ENCODE measurements around the gene TP53AIP1.

The TP53AIP1 gene

DNA sequence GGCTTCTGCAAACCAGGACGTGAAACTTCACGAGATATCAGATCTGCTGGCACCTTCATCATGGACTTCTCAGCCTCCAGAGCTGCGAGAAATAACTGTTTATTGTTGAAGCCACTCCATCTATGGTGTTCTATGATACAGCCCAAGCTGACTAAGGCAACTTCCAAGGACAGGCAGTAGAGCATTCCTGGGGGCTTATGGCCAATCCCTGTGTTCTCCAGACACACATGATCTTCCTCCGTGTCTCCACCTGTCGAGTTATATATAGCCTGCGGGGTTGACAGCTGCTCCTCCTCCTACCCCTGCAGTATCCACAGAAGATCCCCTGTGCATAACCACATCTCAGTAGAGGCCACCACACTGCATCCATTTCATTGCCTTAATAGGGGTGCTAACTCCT is 11.0 kb downstream of the TP53AIP1 start:
- Histone ChIP-seq H3K27ac (ENCODE audit: low read depth, low read length) (no peak overlapping the region), H3K9ac (ENCODE audit: low read length) (no peak overlapping the region), H3K27me3 (ENCODE audit: control insufficient read depth in 1 of 2, insufficient read depth in 2 of 2, low read length in 2 of 2) (no peaks in the 10 kb centered on the region), H3K4me3 (ENCODE audit: low read depth in 1 of 2, low read length in 2 of 2) (no peak overlapping the region), H3K4me1 (ENCODE audit: insufficient read depth, low read length) (no peaks in the 10 kb centered on the region), H3K9me3 (ENCODE audit: low read length) (no peaks in the 10 kb centered on the region), H3K36me3 (ENCODE audit: insufficient read depth, low read length) (no peaks in the 10 kb centered on the region)

DNA sequence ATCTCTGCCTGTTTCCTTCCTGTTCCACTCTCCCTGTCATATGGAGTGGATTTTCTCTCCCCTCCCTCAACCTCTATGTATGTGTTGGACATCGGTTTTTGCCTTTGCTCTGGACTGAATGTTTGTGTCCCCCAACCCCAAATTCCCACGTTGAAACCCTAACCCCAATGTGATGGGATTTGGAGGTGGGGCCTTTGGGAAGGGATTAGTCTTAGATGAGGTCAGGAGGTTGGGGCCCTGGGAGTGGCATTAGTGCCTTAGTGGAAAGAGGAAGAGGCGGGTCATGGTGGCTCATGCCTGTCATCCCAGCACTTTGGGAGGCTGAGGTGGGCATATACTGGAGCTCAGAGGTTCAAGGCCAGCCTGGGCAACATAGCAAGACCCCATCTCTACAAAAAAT is 11.6 kb downstream of the TP53AIP1 start:
- no peaks in the 10 kb centered on the region for H3K27me3 ChIP-seq (ENCODE audit: control insufficient read depth in 1 of 2, insufficient read depth in 2 of 2, low read length in 2 of 2)
- H3K27ac ChIP-seq (ENCODE audit: low read depth, low read length): no peak overlapping the region
- H3K4me3 ChIP-seq (ENCODE audit: low read depth in 1 of 2, low read length in 2 of 2): no peak overlapping the region
- H3K9me3 ChIP-seq (ENCODE audit: low read length): no peaks in the 10 kb centered on the region
- no peaks in the 10 kb centered on the region for H3K4me1 ChIP-seq (ENCODE audit: insufficient read depth, low read length)
- no peak overlapping the region for H3K9ac ChIP-seq (ENCODE audit: low read length)
- no peaks in the 10 kb centered on the region for H3K36me3 ChIP-seq (ENCODE audit: insufficient read depth, low read length)

DNA sequence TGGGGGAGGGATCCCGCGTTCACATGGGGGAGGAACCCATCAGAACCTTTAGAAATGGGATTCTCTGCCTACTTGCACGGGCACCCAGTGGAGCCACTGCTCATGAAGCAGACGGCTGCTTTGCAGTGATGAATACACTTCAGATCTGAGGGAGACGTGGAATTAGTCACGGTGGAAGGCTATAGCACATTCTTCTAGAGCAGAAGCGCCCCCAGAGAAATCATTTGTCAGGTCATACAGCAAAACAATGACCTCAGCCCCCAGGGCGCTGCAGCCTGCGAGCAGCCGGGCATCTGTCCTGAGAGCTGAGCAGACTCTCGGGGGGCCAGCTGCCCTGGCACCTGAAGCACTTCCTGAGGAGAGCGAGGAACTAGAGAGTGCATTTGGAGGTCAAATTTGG is 12.7 kb downstream of the TP53AIP1 start:
- Histone ChIP-seq H3K4me3 (ENCODE audit: low read depth in 1 of 2, low read length in 2 of 2) (no peak overlapping the region), H3K27ac (ENCODE audit: low read depth, low read length) (no peak overlapping the region), H3K9ac (ENCODE audit: low read length) (no peak overlapping the region), H3K9me3 (ENCODE audit: low read length) (no peaks in the 10 kb centered on the region), H3K4me1 (ENCODE audit: insufficient read depth, low read length) (no peaks in the 10 kb centered on the region), H3K36me3 (ENCODE audit: insufficient read depth, low read length) (no peaks in the 10 kb centered on the region), H3K27me3 (ENCODE audit: control insufficient read depth in 1 of 2, insufficient read depth in 2 of 2, low read length in 2 of 2) (no peaks in the 10 kb centered on the region)

DNA sequence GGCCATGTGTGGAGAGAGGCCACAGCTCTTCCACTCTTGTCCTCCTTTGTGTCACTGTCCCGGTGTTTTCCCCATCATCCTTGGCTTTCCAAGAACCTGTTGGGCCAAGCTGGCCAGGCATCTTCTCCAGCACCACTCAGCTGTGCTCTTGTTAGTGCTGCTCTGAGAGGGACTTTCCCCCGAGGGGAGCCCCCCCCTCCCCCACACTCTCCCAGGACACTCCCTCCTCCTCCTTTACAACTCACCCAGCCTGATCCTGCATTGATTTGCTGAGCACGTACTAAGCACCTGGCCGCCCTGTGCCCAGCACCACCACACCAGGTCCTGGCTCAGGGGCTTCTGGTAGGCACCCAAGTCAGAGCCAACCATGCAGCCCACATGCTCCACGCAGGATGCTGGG is 13.2 kb downstream of the TP53AIP1 start:
- Histone ChIP-seq H3K27me3 (ENCODE audit: control insufficient read depth in 1 of 2, insufficient read depth in 2 of 2, low read length in 2 of 2) (no peaks in the 10 kb centered on the region), H3K36me3 (ENCODE audit: insufficient read depth, low read length) (no peaks in the 10 kb centered on the region), H3K9ac (ENCODE audit: low read length) (no peak overlapping the region), H3K27ac (ENCODE audit: low read depth, low read length) (no peak overlapping the region), H3K9me3 (ENCODE audit: low read length) (no peaks in the 10 kb centered on the region), H3K4me3 (ENCODE audit: low read depth in 1 of 2, low read length in 2 of 2) (no peak overlapping the region), H3K4me1 (ENCODE audit: insufficient read depth, low read length) (no peaks in the 10 kb centered on the region)

DNA sequence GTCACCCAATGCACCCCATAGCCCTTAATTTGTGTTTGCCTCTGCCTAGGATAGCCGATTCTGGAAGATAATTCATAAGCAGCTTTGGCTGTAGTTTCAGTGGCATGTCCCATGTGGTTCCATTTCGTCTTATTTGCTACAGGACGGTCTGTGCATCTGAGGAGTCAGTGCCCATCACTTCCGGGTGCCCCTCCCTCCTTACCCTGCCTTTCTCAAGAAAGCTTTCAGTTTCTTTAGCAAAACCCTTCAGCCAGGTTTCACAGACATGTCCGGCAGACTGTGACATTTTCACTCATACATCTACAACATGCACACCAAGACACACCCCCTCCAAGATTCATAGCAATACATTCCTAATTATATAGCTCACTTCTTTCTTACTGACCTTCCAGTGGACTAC is 14.3 kb downstream of the TP53AIP1 start:
- H3K9me3 ChIP-seq (ENCODE audit: low read length): no peaks in the 10 kb centered on the region
- H3K4me1 ChIP-seq (ENCODE audit: insufficient read depth, low read length): no peaks in the 10 kb centered on the region

DNA sequence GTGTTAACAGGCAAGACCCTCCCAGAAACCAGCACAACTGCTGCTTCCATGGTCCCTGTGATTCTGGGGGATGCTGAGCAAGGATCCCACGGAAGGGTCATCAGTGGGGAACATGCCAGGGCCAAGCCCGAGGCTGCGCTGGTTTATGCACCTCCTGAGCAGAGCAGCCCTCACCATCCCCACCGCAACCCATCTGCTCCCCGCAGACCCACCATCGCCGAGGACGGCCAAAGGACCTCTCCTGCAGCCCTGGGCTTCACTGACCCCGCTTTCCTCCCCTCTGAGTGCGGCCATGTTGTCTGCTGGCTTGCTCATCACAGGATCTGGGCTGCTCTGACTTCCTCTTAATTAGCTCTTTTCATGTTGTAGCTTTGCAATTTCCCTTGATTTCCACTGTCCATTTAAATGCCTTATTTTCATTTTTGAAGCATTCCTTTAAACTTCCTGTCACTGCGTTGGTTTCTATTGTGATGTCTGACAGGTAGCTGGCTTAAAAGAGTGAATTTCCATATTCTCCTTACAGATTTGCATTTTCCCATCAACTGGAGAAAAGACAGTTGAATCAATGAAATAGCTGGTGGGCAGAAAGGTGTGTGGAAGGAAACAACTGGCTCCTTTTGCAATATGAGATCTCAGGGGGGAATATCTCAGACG is 14.9 kb downstream of the TP53AIP1 start:
- no peak overlapping the region for H3K27ac ChIP-seq (ENCODE audit: low read depth, low read length)
- no peaks in the 10 kb centered on the region for H3K4me1 ChIP-seq (ENCODE audit: insufficient read depth, low read length)
- H3K36me3 ChIP-seq (ENCODE audit: insufficient read depth, low read length): no peaks in the 10 kb centered on the region
- no peaks in the 10 kb centered on the region for H3K27me3 ChIP-seq (ENCODE audit: control insufficient read depth in 1 of 2, insufficient read depth in 2 of 2, low read length in 2 of 2)
- no peaks in the 10 kb centered on the region for H3K9me3 ChIP-seq (ENCODE audit: low read length)
- H3K9ac ChIP-seq (ENCODE audit: low read length): no peak overlapping the region
- no peak overlapping the region for H3K4me3 ChIP-seq (ENCODE audit: low read depth in 1 of 2, low read length in 2 of 2)

More for the DNA sequence above, 14.3 kb downstream of the TP53AIP1 start:
- no peaks in the 10 kb centered on the region for H3K27me3 ChIP-seq (ENCODE audit: control insufficient read depth in 1 of 2, insufficient read depth in 2 of 2, low read length in 2 of 2)
- no peak overlapping the region for H3K9ac ChIP-seq (ENCODE audit: low read length)
- no peaks in the 10 kb centered on the region for H3K36me3 ChIP-seq (ENCODE audit: insufficient read depth, low read length)
- H3K4me3 ChIP-seq (ENCODE audit: low read depth in 1 of 2, low read length in 2 of 2): no peak overlapping the region
- H3K27ac ChIP-seq (ENCODE audit: low read depth, low read length): no peak overlapping the region

DNA sequence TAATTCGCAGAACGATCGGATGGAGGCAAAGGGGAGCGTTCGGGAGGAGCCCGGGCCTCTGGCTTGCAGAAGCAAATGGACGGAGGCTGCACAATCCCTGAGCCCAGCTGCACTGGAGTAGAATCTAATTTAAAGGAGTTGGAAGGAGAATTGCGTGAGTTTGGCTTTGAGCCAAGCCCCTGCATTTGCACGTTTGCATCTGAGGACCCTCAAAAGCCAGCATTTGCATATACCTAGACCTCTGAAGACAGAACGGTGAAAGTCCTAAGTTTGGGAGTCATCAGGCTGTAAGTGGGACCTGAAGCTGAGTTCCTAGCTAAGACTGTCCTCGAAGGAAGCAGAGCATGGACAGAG is 15.6 kb downstream of the TP53AIP1 start:
- Histone ChIP-seq H3K27me3 (ENCODE audit: control insufficient read depth in 1 of 2, insufficient read depth in 2 of 2, low read length in 2 of 2) (no peaks in the 10 kb centered on the region), H3K9me3 (ENCODE audit: low read length) (no peaks in the 10 kb centered on the region), H3K36me3 (ENCODE audit: insufficient read depth, low read length) (no peaks in the 10 kb centered on the region)

DNA sequence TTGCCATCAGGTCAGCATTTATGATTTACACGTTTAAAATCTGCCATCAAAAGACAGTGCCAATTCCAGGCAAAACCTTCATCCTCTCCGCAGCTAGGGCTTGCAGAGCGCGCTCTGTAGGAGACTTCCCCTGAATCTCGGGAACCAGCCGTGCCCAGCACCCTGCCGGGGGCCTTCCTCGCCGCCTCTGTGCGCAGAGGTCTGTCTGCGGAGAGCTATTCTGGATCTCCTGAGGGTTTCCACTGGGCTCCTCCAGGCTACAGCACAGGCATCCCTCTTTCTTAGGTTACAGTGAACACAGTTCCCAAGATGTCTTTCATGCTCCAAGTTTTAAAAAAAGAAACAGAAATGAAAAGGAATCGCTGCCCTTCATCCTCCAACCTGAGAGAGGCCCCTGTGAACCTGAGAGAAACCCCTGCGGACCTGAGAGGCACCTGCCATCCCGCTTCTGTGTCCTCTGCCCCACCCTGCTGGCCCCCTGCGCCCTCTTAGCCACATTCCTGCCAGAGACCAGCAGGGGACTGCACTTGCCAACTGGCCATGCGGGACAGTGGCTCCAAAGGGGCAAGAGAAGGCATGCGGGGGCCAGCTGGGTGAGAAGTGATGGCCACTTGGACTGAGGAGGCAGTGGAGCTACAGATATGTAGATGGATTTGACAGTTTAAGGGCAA is 16.1 kb downstream of the TP53AIP1 start:
- H3K27me3 ChIP-seq (ENCODE audit: control insufficient read depth in 1 of 2, insufficient read depth in 2 of 2, low read length in 2 of 2): no peaks in the 10 kb centered on the region
- H3K4me3 ChIP-seq (ENCODE audit: low read depth in 1 of 2, low read length in 2 of 2): no peak overlapping the region
- no peaks in the 10 kb centered on the region for H3K4me1 ChIP-seq (ENCODE audit: insufficient read depth, low read length)
- no peak overlapping the region for H3K27ac ChIP-seq (ENCODE audit: low read depth, low read length)
- H3K9ac ChIP-seq (ENCODE audit: low read length): no peak overlapping the region
- H3K36me3 ChIP-seq (ENCODE audit: insufficient read depth, low read length): no peaks in the 10 kb centered on the region
- no peaks in the 10 kb centered on the region for H3K9me3 ChIP-seq (ENCODE audit: low read length)

More for the DNA sequence above, 15.6 kb downstream of the TP53AIP1 start:
- Histone ChIP-seq H3K4me3 (ENCODE audit: low read depth in 1 of 2, low read length in 2 of 2) (no peak overlapping the region), H3K4me1 (ENCODE audit: insufficient read depth, low read length) (no peaks in the 10 kb centered on the region), H3K9ac (ENCODE audit: low read length) (no peak overlapping the region), H3K27ac (ENCODE audit: low read depth, low read length) (no peak overlapping the region)

DNA sequence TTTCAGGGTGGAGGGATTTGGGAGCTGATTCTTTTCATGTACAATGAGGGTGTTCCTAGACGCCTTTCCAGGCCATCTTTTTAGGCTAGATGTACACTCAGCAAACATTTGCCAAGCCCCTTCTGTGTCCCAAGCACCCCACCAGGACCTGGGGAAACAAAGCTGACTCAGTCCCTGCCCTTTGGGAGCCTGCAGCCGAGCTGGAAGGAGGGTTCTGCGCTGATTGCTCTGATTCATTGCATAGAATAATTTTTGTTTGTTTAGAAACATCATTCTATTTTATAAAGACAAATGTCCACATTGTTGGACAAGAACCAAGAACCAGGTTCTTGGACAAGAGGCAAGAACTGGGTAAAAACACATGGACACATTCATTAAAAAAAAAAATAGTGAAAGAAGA is 16.7 kb downstream of the TP53AIP1 start:
- no peaks in the 10 kb centered on the region for H3K27me3 ChIP-seq (ENCODE audit: control insufficient read depth in 1 of 2, insufficient read depth in 2 of 2, low read length in 2 of 2)
- no peaks in the 10 kb centered on the region for H3K36me3 ChIP-seq (ENCODE audit: insufficient read depth, low read length)
- H3K4me1 ChIP-seq (ENCODE audit: insufficient read depth, low read length): no peaks in the 10 kb centered on the region
- no peak overlapping the region for H3K4me3 ChIP-seq (ENCODE audit: low read depth in 1 of 2, low read length in 2 of 2)
- no peak overlapping the region for H3K27ac ChIP-seq (ENCODE audit: low read depth, low read length)
- no peak overlapping the region for H3K9ac ChIP-seq (ENCODE audit: low read length)
- no peaks in the 10 kb centered on the region for H3K9me3 ChIP-seq (ENCODE audit: low read length)

DNA sequence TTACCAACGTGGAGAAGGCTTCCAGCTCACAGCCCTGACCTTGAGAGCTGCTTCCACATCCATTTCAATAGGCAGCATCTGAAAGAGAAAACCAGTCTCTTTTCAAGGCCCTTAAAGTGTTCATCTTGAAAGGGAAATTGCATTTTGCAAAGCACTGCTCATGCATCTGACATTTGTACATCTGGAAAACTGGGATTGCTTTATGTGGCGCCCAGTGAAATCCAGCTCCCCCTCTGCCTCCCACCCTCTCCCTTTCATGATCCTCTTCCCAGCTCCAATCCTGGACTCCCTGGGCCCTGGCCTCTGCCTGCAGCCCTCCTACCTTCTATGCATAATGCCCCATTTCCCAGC is 17.4 kb downstream of the TP53AIP1 start:
- Histone ChIP-seq H3K9ac (ENCODE audit: low read length) (no peak overlapping the region), H3K36me3 (ENCODE audit: insufficient read depth, low read length) (no peaks in the 10 kb centered on the region), H3K27me3 (ENCODE audit: control insufficient read depth in 1 of 2, insufficient read depth in 2 of 2, low read length in 2 of 2) (no peaks in the 10 kb centered on the region)

DNA sequence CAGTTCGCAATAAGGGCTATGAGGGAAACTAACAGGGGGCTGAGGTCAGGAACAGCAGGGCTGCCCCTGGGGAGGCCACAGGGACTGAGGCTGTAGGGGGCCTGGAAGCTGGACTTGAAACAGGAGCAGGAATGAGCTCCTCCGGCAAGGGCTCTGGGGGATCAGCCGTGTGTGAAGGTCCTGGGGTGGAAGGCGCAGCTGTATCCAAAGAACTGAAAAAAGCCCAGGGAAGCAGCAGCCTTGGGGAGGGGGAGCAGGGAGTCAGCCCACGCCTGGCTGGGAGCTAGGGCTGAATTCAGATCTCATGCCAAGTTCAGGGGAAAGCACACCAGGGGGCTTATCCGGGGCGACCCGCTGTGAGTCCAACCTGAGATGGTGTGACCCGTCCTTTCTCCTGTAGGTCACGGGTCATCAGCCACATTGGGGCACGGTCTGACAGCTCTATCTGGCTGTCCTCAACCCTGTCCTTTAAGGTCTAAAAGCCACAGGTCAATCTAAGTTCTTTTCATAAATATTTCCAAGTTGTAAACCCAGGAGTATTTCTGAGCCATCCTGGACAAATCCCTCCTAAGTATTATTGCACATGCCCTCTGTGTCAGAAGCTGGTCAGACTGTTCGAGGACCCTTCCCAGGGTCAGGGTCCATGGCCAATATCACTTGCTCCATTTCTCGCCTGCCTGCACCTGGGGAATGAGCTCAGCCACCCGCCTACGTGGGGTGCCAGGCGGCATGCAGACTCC is 18.0 kb downstream of the TP53AIP1 start:
- no peaks in the 10 kb centered on the region for H3K4me1 ChIP-seq (ENCODE audit: insufficient read depth, low read length)
- no peaks in the 10 kb centered on the region for H3K27me3 ChIP-seq (ENCODE audit: control insufficient read depth in 1 of 2, insufficient read depth in 2 of 2, low read length in 2 of 2)
- no peaks in the 10 kb centered on the region for H3K36me3 ChIP-seq (ENCODE audit: insufficient read depth, low read length)
- H3K27ac ChIP-seq (ENCODE audit: low read depth, low read length): no peak overlapping the region
- H3K9me3 ChIP-seq (ENCODE audit: low read length): no peaks in the 10 kb centered on the region
- H3K4me3 ChIP-seq (ENCODE audit: low read depth in 1 of 2, low read length in 2 of 2): no peak overlapping the region
- no peak overlapping the region for H3K9ac ChIP-seq (ENCODE audit: low read length)

More for the DNA sequence above, 17.4 kb downstream of the TP53AIP1 start:
- Histone ChIP-seq H3K4me3 (ENCODE audit: low read depth in 1 of 2, low read length in 2 of 2) (no peak overlapping the region), H3K4me1 (ENCODE audit: insufficient read depth, low read length) (no peaks in the 10 kb centered on the region), H3K9me3 (ENCODE audit: low read length) (no peaks in the 10 kb centered on the region), H3K27ac (ENCODE audit: low read depth, low read length) (no peak overlapping the region)

Measured in muscle layer of colon (tissue), 2 donors.